Measurements from ENCODE around the gene FAM168B.

FAM168B gene, protein sequence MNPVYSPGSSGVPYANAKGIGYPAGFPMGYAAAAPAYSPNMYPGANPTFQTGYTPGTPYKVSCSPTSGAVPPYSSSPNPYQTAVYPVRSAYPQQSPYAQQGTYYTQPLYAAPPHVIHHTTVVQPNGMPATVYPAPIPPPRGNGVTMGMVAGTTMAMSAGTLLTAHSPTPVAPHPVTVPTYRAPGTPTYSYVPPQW

DNA sequence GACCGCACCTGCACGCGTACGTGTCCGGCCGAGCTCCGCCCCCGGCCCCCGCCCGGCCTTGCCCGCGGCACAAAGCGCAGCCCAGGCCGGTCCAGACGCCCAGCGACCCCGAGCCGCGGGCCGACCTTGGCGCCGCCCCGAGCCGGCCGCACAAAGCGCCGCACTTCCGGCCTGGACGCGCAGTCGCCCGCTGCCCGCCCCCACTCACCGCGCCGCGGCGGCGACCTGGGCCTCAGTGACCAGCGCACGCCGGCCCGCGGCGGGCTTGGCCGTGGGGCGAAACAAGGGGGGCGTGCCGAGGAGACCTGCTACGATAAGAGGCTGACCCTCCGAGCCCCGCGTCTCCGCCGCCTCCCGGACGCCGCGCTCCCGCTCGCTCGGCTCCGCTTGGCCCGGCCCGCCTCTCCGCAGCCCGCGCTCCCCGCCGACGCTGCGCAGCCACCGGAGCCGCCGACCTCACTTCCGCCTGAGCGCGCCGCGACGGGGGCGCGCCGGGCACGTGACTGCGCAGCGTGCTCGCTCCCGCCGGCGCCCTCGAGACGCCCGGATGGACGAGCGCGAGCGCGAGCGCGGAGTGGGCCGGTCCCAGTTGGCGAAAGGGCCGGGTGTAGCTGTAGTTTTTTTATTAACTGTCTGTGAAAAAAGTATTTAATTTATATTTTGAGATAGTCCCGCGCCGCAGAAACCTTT lies at the start of gene FAM168B:
Gene FAM168B, minus strand, starts transcription at position 455 of the 690 bp plus-strand sequence. CDS start 10,814 bp downstream, outside the sequence.
- TF ChIP-seq, protein P1, sequence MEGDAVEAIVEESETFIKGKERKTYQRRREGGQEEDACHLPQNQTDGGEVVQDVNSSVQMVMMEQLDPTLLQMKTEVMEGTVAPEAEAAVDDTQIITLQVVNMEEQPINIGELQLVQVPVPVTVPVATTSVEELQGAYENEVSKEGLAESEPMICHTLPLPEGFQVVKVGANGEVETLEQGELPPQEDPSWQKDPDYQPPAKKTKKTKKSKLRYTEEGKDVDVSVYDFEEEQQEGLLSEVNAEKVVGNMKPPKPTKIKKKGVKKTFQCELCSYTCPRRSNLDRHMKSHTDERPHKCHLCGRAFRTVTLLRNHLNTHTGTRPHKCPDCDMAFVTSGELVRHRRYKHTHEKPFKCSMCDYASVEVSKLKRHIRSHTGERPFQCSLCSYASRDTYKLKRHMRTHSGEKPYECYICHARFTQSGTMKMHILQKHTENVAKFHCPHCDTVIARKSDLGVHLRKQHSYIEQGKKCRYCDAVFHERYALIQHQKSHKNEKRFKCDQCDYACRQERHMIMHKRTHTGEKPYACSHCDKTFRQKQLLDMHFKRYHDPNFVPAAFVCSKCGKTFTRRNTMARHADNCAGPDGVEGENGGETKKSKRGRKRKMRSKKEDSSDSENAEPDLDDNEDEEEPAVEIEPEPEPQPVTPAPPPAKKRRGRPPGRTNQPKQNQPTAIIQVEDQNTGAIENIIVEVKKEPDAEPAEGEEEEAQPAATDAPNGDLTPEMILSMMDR (conservative IDR thresholded peaks at IDR 0.05; ENCODE audit: low read depth, low read length), result no peak
- H3K4me3 ChIP-seq (ENCODE audit: low read length), result peak within 1 kb of the TSS; percentile 89
- DNase-seq (ENCODE audit: low read depth), result no peak

DNA sequence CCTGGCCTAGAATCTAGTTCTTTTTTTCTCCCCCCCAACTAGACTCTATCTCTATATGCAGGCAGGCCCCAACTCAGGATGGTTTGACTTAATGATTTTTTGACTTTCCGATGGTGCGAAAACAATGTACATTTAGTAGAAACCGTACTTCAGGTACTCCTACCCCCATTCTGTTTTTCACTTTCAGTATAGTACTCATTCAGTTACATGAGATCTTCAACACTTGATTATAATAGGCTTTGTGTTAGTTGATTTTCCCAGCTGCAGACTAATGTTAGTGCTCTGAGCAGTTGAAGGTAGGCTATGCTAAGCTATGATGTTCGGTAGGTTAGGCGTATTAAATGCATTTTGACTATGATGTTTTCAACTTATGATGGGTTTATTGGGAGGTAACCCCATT lies 49.6 kb upstream of the FAM168B start:
- H3K4me3 ChIP-seq (ENCODE audit: low read length), result no peak overlapping the region
- DNase-seq (ENCODE audit: low read depth), result no peak
- TF ChIP-seq, protein P1 (conservative IDR thresholded peaks at IDR 0.05; ENCODE audit: low read depth, low read length), result no peak

DNA sequence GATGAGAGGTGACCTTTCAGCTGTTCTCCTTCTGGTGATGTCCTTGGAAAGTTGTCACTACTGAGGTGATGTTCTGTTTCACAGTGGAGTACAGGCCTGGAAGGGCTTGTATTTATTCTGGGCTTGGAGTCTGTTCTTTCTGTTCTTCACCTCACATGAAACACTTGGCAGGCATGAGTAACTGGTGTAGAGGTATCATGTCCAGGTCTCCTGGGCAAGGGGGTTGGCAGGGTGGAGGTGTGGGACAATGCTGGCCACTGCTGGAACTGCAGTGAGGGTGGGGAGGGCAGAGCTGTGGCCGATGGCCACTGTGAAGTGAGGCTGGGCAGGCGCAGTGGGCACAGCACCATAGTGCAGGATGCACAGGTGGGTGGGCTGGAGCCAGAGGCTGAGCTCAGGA lies 47.3 kb upstream of the FAM168B start:
- no peak for DNase-seq (ENCODE audit: low read depth)
- H3K4me3 ChIP-seq (ENCODE audit: low read length), result no peak overlapping the region
- TF ChIP-seq, protein P1 (conservative IDR thresholded peaks at IDR 0.05; ENCODE audit: low read depth, low read length), result no peak

DNA sequence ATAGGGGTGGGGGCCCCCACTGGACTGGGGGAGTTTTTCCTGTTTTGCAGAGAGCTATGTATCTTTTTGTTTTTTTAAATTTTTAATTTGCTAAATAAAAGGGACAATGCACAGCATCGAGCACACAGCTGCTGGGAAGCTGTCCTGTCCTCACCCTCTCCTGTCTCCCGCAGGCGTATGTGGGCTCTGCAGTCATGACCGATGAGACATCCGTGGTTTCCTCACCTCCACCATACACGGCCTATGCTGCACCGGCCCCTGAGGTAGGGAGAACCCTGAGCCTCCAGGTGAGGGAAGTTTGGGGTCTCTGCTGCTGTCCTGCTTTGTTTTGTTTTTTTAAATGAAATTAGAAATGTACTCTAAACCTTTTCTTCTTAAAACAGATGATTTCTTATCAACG lies 39.5 kb upstream of the FAM168B start:
- H3K4me3 ChIP-seq (ENCODE audit: low read length), result no peak overlapping the region
- TF ChIP-seq, protein P1 (conservative IDR thresholded peaks at IDR 0.05; ENCODE audit: low read depth, low read length), result no peak
- no peak for DNase-seq (ENCODE audit: low read depth)

DNA sequence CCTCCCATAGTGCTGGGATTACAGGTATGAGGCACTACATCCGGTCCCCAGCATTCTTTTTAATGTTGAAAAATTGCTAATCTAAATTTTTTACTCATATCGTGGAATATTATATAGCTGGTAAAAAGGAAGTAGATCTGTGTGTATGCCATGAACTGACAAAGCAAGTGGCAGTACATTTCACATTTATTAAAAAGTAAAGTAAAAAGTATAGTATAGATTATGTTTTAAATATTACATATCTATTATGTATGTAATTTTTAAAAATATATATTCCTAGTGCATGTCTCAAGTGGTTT lies 37.0 kb upstream of the FAM168B start:
- DNase-seq (ENCODE audit: low read depth), result no peak
- no peak overlapping the region for H3K4me3 ChIP-seq (ENCODE audit: low read length)
- TF ChIP-seq, protein P1 (conservative IDR thresholded peaks at IDR 0.05; ENCODE audit: low read depth, low read length), result no peak

DNA sequence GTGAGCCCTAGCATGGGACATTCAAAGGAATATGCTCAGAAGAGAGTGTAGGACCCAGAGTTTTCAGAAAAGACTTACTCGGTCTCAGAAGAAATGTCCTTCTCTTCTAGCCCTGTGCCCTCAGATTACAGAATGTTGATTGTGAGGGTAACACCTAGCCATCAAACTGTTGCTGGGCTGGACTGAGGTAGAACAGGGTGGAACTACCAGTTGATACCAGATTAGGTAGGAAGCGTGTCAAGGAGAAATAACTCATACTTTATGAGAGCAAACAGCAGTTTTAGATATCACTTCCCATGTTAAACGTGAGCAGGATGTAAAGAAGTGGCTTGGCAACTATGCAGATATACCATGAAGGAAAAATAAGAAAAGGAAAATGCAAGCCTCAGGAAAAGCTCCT lies 34.7 kb upstream of the FAM168B start:
- H3K4me3 ChIP-seq (ENCODE audit: low read length), result no peak overlapping the region
- no peak for DNase-seq (ENCODE audit: low read depth)
- TF ChIP-seq, protein P1 (conservative IDR thresholded peaks at IDR 0.05; ENCODE audit: low read depth, low read length), result no peak

DNA sequence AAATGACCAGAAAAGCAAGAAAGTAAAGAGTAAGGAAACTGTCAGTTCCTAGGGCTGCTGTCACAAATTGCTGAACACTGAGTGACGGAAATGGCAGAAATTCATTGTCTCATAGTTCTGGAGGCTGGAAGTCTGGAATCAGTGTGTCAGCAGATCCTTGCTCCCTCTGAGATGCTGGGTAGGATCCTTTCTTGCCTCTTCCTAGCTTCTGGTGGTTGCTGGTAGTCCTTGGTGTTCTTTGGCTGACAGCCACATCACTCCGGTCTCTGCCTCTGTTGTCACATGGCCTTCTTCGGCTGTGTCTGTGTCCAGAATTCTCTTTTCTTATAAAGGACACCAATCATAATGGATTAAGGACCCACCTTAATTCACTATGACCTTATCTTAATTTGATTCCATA lies 33.8 kb upstream of the FAM168B start:
- H3K4me3 ChIP-seq (ENCODE audit: low read length), result no peak overlapping the region
- TF ChIP-seq, protein P1 (conservative IDR thresholded peaks at IDR 0.05; ENCODE audit: low read depth, low read length), result no peak
- no peak for DNase-seq (ENCODE audit: low read depth)

All from retinal pigment epithelial cell (primary cell).